HG02943 (cell line): Measurements from ENCODE around the gene PCCA.
A peak's percentile ranks its signal among the peaks of the same experiment; 100 is the strongest.
"Not testable (repeated sequence)": the region's sequence is repeated elsewhere in the genome, so short reads cannot be mapped to it uniquely, and the experiment has no call there.

Experiments
- ATAC-seq: cut with Tn5 transposase; IDR thresholded peaks from one replicate; pipeline ENCODE4 v1.9.1; 2021; ENCODE audit warnings: mild to moderate bottlenecking, low read depth, moderate library complexity; ENCODE audit not compliant: unreplicated experiment

Gene PCCA

DNA sequence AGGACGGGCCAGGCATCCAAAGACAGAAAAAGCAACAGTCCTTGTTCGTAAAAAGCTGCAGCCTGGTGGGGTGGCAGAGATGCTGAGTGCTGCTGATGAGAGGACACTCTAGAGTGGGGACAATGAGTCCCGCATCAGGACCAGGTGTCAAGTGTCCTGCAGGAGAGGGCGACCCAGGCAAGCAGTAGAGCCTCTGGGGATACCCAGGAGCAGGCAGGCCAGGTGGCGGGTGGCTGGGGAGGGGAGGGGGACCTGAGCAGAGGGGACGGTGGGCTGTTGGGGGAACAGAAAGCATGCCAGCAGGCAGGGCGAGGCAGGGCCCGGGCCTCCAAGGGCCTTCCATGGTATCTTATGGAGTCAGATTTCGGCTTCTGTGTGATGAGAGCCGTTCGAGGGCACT, 463.9 kb downstream of the PCCA start:
- no peak for ATAC-seq

DNA sequence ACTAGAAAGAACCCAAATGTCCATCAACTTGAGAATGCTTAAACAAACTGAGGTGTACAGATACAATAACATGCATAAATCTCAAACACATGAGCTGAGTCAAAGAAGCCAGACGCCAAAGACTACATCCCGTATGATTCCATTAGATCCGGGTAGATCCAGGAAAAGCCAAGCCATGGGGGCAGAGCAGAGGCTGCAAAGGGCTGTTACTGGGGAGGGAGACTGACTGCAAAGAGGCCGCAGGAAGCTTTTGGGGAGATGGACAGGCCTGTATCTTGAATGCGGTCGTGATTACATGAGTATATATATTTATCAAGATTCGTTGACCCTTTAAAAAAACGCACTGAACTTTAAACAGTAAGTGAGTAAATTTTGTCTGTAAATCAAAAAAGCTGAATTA, 471.0 kb downstream of the PCCA start:
- ATAC-seq, result no peak

DNA sequence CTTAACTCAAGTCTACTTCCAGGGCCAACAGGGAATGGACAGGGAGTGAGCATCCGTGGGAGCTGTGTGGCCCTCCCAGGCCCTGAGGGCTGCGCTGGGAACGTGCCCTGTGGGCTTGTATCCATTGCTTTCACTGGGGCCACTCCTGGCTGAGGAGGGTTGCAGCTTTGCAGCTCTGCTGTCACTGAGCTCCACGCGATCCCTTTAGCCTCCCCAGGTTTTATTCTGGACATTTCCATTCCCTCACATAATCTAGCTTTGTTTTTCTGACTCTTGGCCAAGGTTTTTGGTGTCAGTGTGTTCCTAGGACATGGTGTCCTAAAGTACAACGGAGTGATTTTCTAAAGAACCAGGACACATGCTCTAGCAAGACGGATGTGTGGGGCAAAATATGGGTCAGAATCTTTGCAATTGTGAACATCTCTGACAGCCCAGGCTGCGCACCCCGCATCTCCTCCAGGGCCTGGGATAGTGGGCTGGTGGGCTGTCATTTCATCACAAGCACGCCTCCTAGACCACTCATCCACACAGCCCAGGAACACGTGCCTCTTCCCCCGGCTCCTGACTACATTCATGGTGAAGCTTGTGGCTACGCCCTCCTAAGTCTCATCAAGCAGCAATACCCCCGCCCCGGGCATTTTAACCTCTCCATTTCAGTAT, 471.7 kb downstream of the PCCA start:
- ATAC-seq, result no peak

DNA sequence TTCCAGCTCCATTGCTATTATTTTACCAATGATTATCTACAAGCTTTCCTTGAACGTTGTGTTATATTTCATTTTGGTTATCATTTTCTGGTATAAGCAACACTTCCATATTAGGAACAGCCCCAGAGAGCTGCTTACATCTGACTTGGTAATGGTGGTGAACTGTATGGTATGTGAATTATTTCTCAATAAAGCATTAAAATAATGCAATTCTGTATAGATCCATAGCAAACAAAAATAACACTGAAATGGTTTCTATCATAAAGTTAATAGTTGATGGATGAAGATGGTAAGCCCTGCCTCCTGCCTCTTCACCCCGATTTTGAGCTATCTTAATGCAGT, 472.2 kb downstream of the PCCA start:
- no peak for ATAC-seq

DNA sequence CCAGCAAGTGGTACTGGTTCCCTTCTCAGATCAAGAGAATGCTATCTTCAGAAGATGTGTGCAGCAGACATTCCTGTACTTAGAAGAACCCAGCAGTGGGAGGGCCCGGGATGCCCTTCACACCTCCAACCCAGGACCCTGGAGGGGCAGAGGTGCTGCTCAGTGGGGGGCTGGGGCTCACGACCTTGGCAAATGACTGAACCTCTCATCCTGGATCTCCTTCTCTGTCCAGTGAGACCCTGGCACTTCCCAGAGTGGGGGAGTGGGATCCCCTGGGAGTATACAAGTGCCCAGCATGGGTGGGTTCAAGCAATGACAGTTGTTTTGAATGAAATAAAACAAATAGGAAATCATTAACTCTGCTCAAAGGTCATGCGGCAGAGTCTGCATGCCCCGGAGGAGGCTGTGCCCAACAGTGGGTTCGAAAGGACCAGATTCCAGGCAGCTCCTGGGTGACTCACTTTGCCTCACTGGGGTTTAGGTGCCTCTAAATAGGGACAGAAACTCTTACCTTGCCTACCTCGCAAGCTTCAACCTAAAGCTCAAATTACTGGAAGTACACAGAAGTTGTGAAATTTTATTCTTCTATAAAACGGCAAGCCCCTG, 472.8 kb downstream of the PCCA start:
- ATAC-seq, result no peak

DNA sequence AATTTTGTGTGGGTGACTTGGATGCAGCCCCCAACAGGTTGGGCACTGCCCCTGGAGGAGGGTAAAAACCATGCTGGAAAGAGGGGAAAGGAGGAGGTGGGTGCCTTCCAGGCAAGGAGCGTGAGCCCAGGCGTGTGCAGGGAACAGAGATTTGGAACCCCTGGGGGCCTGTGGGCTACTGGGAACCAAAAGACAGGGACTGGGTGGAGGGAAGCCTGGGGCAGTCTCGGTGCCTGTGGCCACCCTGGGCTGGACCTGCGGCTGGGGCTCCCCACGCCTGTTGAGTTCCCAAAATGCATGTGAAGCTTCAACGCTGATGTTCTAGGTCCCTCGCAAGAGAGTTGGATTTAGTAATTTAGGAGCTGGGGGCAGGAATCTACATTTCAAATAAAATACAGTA, 474.9 kb downstream of the PCCA start:
- ATAC-seq, result no peak

DNA sequence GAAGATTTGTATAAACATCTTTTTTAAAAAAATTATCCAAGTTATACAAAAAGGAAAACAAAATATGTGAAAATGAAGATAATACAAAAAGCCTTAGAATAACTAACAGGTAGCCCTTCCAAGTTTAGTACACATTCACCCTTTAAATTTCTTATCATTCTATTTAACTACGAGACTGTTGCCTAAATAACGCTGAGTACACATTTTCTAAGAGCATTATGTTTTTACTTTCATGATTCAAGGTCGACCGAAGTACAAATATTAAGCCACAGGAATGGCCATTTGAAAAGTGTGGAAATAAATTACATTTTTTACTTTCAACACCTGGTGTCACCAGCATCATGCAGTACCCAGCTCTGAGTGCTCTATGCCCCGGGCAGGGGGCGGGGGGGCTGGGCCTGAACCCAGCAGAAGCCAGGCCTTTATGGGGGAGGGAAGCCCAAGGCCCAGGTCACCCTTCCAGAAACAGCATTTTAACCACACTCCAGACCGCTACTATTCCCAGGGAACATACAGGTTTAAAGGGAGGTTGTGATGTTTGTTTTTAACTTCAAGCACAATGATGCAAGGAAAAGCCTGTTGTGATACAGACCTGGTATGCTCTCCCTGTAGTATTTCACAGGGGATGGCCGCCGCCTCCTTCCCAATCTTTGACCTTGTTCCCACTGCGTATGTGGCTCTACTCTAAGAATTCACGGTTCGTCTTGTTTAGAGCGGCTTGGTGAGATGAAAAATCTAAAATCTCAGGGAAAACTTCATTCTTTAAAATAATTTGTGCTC, 475.7 kb downstream of the PCCA start:
- no peak for ATAC-seq

DNA sequence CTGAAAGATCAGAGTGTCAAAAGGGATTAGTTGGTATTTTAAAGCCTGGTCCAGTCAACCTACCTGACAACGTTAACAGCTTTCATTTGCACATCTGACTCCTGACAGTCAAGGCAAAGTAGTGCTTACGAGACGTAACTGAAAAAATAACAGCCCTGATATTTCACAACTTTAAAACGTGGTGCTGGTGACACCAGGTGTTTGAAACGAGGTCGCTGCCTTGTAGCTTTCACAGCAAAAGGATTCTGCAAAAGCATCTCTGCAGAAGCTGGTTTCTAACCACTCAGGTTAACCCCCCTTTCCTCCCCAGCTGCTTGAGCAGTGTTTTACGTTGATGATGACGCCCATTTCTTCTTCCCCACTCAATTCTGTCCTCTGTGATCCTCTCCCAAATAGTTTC, 476.4 kb downstream of the PCCA start:
- ATAC-seq, result no peak

DNA sequence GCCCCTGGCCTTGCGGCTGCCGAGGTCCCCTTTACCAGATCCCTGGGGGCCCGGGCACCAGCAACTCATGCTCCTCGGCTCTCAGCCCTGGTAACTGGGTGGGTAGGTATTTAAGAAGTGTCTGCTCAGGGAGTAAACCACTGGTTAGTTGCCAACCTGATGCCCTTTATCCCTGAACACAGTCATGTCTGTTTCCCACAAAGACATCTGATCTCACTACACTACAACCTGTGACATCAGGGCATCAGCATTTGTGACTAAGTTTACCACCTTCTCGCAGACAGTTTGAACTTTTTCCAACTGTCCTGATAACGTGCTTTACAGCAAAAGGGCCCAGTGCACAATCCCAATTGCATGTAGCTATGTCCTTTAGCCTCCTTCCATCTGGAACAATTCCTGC, 477.6 kb downstream of the PCCA start:
- no peak for ATAC-seq

DNA sequence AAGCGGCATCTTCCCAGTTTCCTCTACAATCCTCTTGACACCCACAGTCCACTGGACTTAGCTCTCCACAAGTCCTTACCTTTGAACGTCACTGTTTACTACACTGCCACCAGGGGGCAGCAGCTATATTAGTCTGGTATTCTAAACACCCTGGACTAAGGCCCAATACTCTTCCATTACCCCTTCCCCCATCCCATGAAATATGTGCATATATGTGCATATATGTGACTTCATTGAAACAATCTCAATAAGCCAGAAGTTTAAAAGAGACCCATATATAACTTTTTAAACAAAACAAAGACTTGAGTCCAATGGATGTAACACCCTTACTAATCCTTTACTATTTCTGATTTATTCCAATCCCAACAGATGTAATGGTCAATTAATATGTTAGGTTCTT, 484.2 kb downstream of the PCCA start:
- ATAC-seq, result peak; percentile 90

DNA sequence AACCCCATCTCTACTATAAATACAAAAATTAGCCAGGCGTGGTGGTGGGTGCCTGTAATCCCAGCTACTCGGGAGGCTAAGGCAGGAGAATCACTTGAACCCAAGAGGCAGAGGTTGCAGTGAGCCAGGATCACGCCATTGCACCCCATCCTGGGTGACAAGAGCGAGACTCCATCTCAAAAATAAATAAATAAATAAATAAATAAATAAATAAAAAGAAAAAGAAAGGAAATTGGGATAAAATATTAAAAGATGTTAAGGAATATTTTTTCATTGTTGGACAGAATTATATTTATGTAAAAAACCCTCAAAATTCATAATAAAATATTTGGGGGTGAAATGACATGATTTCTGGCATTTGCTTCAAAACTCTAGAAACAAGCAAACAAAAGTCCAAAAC, 488.3 kb downstream of the PCCA start:
- not testable (repeated sequence) for ATAC-seq
